Tibial nerve (tissue), 4 donors: ENCODE results near the gene SRI. TPM values are rescaled to one million over a fixed set of nuclear protein-coding genes. Genes with fewer than 3 reads are reported as not detected.
A peak's percentile ranks its signal among the peaks of the same experiment; 100 is the strongest.

Experiments
- DNase-seq, 2 donors: peaks; one replicate each; pipeline ENCODE4 v3.0.0-alpha.2; 2019; ENCODE audit warnings: low spot score in 2 of 2
- H3K27ac ChIP-seq, 4 donors: fragments of 200-600 bp; sonication (generic) in 3 of 4; one replicate each; pipeline ENCODE4 v1.5.1; 2017 to 2019; ENCODE audit warnings: mild to moderate bottlenecking in 1 of 4
- H3K27me3 ChIP-seq, 2 donors: fragments of 200-600 bp; sonication (generic) in 1 of 2; one replicate each; pipeline versions ENCODE4 v1.5.1 to v1.6.0; 2017 to 2019
- H3K36me3 ChIP-seq, 3 donors: fragments of 200-600 bp; sonication (generic); one replicate each; pipeline ENCODE4 v1.5.1; 2018 to 2019
- H3K4me1 ChIP-seq, 4 donors: fragments of 200-600 bp; sonication (generic) in 3 of 4; one replicate each; pipeline ENCODE4 v1.5.1; 2017 to 2019
- H3K4me3 ChIP-seq, 4 donors: fragments of 200-600 bp; sonication (generic) in 3 of 4; one replicate each; pipeline ENCODE4 v1.5.1; 2017 to 2019; ENCODE audit warnings: mild to moderate bottlenecking in 1 of 4, moderate library complexity in 1 of 4
- H3K9me3 ChIP-seq, 4 donors: fragments of 200-600 bp; sonication (generic) in 3 of 4; one replicate each; pipeline ENCODE4 v1.5.1; 2017 to 2019
- EP300 ChIP-seq, 2 donors: sonication (generic); formaldehyde crosslinking; IDR thresholded peaks; one replicate each; pipeline ENCODE4 v1.6.1; 2017; ENCODE audit warnings: antibody characterized with exemption in 2 of 2, mild to moderate bottlenecking in 1 of 2
- POLR2A ChIP-seq, 2 donors: fragments of 450-650 bp; IDR thresholded peaks; one replicate each; pipeline ENCODE4 v1.6.1; 2017; ENCODE audit warnings: antibody characterized with exemption in 2 of 2, mild to moderate bottlenecking in 2 of 2, moderate library complexity in 2 of 2
- WGBS, 2 donors: methylation state at CpG; one replicate each; pipeline ENCODE4 v1.1.5; 2018; 5-methylcytosine and 5-hydroxymethylcytosine counted together
- total RNA-seq, 4 donors: library from RNA; depleted of rRNA; stranded (reverse); fragments of >200 nt; gene quantifications; one replicate each; pipeline ENCODE4 v1.1.0, GENCODE V29; 2016
- TF ChIP-seq, protein P1 (sequence below), 5 experiments: fragments of 200-600 bp in 3 of 5; fragments of 450-650 bp in 2 of 5; sonication (generic) in 3 of 5; IDR thresholded peaks; one replicate each; pipeline ENCODE4 v1.5.1; 2016 to 2019; ENCODE audit warnings: antibody characterized with exemption in 5 of 5, mild to moderate bottlenecking in 3 of 5, moderate library complexity in 2 of 5

Gene SRI
- total RNA-seq, 4 donors from 2014 or later = 49.8 to 83.7 (median 52.8) TPM

- peaks cover 4 to 44% (median 12%) of the 10 kb centered on the region in 4 donors for H3K4me1 ChIP-seq
- peak overlapping the region in 2 of 4 donors; percentile 92 to 93 for H3K4me3 ChIP-seq
- DNase-seq = no peak
- H3K27ac ChIP-seq = peak overlapping the region; percentile 4 to 94 (median 86)
- no peaks in the 10 kb centered on the region for H3K9me3 ChIP-seq
- H3K36me3 ChIP-seq = peaks cover 0 to 40% (median 0%) of the 10 kb centered on the region in 3 donors
- TF ChIP-seq, protein P1, sequence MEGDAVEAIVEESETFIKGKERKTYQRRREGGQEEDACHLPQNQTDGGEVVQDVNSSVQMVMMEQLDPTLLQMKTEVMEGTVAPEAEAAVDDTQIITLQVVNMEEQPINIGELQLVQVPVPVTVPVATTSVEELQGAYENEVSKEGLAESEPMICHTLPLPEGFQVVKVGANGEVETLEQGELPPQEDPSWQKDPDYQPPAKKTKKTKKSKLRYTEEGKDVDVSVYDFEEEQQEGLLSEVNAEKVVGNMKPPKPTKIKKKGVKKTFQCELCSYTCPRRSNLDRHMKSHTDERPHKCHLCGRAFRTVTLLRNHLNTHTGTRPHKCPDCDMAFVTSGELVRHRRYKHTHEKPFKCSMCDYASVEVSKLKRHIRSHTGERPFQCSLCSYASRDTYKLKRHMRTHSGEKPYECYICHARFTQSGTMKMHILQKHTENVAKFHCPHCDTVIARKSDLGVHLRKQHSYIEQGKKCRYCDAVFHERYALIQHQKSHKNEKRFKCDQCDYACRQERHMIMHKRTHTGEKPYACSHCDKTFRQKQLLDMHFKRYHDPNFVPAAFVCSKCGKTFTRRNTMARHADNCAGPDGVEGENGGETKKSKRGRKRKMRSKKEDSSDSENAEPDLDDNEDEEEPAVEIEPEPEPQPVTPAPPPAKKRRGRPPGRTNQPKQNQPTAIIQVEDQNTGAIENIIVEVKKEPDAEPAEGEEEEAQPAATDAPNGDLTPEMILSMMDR (IDR thresholded peaks at IDR 0.05) = no peak
- TF ChIP-seq EP300 (IDR thresholded peaks at IDR 0.05) (no peak), POLR2A (IDR thresholded peaks at IDR 0.05) (no peak)
- 15 to 38% methylated on average over 1 of the region's 1 CpG for WGBS, 2 donors
- H3K27me3 ChIP-seq = no peaks in the 10 kb centered on the region
Measured at GRCh38 chr7:88217675-88218428, 2.0 kb downstream of the SRI start.

GRCh38 chr7:88216276-88216675, 3.6 kb downstream of the SRI start:
- TF ChIP-seq EP300 (IDR thresholded peaks at IDR 0.05) (no peak), POLR2A (IDR thresholded peaks at IDR 0.05) (no peak)
- TF ChIP-seq, protein P1 (IDR thresholded peaks at IDR 0.05) = no peak
- H3K27ac ChIP-seq = no peak overlapping the region
- peaks cover 0 to 48% (median 0%) of the 10 kb centered on the region in 3 donors for H3K36me3 ChIP-seq
- no peak for DNase-seq
- no peaks in the 10 kb centered on the region for H3K27me3 ChIP-seq
- no peak overlapping the region for H3K4me3 ChIP-seq
- peaks cover 4 to 42% (median 12%) of the 10 kb centered on the region in 4 donors for H3K4me1 ChIP-seq
- no peaks in the 10 kb centered on the region for H3K9me3 ChIP-seq

DNA sequence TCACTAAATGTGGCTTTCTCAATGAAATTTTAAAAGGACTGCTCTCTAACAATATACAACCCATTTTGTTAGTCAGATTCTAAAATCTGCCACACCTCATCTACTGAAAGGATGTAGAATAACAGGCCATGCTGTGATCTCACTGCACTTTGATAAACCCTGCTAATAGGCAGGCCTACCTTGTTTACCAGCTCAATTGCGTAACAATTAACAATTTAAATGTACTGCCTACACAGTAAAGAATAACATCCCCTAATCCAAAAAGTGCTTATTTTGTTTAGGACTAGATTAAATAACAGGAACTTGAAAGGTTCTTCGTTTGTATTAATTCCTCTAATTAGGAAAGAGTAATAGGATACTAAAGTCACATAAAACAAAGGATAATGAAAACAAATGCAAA, 4.5 kb downstream of the SRI start:
- TF ChIP-seq EP300 (IDR thresholded peaks at IDR 0.05) (no peak), POLR2A (IDR thresholded peaks at IDR 0.05) (no peak)
- TF ChIP-seq, protein P1 (IDR thresholded peaks at IDR 0.05) = no peak
- no peak overlapping the region for H3K4me3 ChIP-seq
- H3K36me3 ChIP-seq = peaks cover 0 to 52% (median 0%) of the 10 kb centered on the region in 3 donors
- no peaks in the 10 kb centered on the region for H3K9me3 ChIP-seq
- 68 to 78% methylated on average over 2 of the region's 2 CpGs for WGBS, 2 donors
- peaks cover 4 to 35% (median 12%) of the 10 kb centered on the region in 4 donors for H3K4me1 ChIP-seq
- H3K27me3 ChIP-seq = no peaks in the 10 kb centered on the region
- DNase-seq = no peak
- H3K27ac ChIP-seq = no peak overlapping the region

- DNase-seq = no peak
- Histone ChIP-seq H3K36me3 (peaks cover 0 to 60% (median 6%) of the 10 kb centered on the region in 3 donors), H3K4me1 (peaks cover 4 to 35% (median 12%) of the 10 kb centered on the region in 4 donors), H3K4me3 (no peak overlapping the region), H3K27me3 (no peaks in the 10 kb centered on the region), H3K27ac (no peak overlapping the region), H3K9me3 (no peaks in the 10 kb centered on the region)
- TF ChIP-seq POLR2A (IDR thresholded peaks at IDR 0.05) = no peak
- TF ChIP-seq, protein P1 (IDR thresholded peaks at IDR 0.05) = no peak
- TF ChIP-seq EP300 (IDR thresholded peaks at IDR 0.05) = no peak
- 90 to 94% methylated on average over 2 of the region's 2 CpGs for WGBS, 2 donors
Measured at GRCh38 chr7:88214456-88214855, 5.4 kb downstream of the SRI start.

DNA sequence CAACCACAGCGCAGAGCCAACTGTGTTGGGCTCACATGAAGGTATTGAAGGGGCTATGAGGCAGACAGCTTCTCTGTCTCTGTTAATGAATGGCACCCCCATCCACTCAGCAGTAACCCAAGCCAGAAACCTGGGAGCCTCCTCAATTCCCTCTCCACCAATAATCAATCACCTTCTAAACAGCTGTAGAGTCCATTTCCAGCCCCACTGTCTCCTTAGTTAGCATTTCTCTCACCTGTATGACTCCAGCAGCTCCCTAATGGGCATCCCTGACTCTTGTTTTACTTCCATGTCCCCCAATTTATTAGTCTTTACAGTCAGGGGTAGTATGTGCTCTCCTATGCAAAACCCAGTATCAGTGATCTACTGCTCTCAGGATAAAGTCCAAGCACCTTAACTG, 6.9 kb downstream of the SRI start:
- Histone ChIP-seq H3K9me3 (no peaks in the 10 kb centered on the region), H3K27me3 (no peaks in the 10 kb centered on the region), H3K36me3 (peaks cover 3 to 74% (median 8%) of the 10 kb centered on the region in 3 donors), H3K4me1 (peaks cover under 1 to 27% (median 7%) of the 10 kb centered on the region in 4 donors), H3K4me3 (no peak overlapping the region), H3K27ac (no peak overlapping the region)
- TF ChIP-seq EP300 (IDR thresholded peaks at IDR 0.05) (no peak), POLR2A (IDR thresholded peaks at IDR 0.05) (no peak)
- TF ChIP-seq, protein P1 (IDR thresholded peaks at IDR 0.05) = no peak
- DNase-seq = no peak
- WGBS, 2 donors = 94 to 100% methylated on average over 1 of the region's 1 CpG
